Activated T-helper 9 cell treated with anti-CD3 and anti-CD28 coated beads, Interleukin-2, amount 50 U/mL, for 16 hours (primary cell): ENCODE data around the gene ALG2.
"Not testable (repeated sequence)": the region's sequence is repeated elsewhere in the genome, so short reads cannot be mapped to it uniquely, and the experiment has no call there.

Source experiments
- DNase-seq: peaks from one replicate; pipeline ENCODE4 v3.0.0-alpha.2; 2020; ENCODE audit warnings: low read depth

Gene ALG2

DNA sequence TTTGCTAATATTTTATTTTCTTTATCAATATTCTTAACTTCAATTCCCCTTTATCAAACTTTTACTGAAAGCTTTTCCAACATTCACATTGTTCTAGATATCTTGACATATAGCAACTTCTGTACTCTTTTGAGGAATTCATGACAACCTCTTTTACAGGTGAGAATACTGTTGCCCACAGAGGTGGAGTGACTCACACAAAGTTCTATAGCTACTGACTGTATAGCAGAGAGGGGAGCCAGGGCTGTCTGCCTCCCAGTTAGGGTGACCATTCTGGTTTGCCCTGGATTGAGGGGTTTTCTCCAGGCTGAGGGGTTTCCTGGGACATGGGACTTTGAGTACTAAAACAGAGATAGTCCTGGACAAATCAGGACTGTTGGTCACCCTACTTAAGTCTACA lies 16.6 kb upstream of the ALG2 start:
- DNase-seq, result no peak

GRCh38 chr9:99237849-99238248 lies 16.1 kb upstream of the ALG2 start:
- not testable (repeated sequence) for DNase-seq

DNA sequence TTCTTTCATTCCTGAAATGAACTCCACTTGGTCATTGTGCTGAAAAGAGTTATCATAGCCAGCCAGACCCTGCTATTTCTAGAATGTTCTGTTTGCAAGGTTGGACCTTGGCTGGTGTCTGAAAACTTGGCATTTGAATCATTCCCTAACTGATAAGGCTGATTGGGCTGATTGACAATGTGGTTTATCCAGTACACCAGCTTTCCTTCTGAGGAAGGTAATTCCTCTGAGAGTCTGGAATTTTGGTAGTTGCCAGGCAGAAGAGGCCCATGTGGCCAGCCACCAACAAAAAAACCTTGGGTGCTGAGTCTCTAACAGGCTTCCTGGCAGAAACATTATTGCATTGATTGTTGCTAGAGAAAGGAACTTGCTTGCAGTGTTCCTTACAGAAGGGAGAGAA lies 15.6 kb upstream of the ALG2 start:
- DNase-seq, result no peak

DNA sequence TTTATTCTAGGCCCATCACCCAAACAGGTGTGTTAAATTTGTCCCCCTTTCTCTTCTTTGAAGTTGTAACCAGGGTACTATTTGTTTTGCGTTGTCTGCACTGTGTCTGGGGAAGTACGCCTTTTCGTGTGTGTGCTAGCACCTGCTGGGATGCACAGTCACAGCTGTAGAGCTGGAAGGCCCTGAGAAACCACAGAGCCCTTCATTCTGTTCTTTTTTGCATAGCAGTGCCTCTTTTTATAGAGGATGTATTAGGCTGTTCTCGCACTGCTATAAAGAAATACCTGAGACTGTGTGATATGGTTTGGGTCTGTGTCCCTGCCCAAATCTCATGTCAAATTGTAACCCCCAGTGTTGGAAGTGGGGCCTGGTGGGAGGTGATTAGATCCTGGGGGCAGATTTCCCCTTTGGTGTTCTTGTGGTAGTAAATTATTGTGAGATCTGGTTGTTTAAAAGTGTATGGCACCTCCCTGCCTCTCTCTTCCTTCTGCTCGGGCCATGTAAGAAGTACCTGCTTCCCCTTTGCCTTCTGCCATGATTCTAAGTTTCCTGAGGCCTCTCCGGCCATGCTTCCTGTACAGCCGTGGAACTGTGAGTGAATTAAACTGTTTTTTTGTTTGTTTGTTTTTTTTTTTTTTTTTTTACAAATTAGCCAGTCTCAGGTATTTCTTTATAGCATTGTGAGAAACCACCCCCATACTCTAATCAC lies 14.3 kb upstream of the ALG2 start:
- DNase-seq, result no peak

DNA sequence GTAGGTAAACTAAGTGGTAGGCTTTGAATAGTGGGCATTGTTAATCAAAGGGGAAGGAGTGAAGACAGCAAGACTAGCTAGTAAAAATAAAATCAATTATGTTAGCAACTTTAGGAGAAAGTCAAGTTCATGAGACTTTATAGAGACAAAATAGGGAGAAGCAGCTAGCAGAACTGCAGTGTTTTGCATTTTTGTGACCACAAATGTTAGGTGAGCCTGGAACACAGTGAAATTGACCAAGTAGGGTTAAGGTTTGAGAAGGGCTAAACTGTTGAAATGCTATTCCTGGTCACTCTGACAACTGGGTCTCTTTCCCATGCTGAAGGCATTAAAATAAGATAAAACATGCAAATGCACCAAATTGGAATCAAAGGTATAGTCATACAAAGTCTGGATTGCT lies 13.3 kb upstream of the ALG2 start:
- DNase-seq, result no peak

DNA sequence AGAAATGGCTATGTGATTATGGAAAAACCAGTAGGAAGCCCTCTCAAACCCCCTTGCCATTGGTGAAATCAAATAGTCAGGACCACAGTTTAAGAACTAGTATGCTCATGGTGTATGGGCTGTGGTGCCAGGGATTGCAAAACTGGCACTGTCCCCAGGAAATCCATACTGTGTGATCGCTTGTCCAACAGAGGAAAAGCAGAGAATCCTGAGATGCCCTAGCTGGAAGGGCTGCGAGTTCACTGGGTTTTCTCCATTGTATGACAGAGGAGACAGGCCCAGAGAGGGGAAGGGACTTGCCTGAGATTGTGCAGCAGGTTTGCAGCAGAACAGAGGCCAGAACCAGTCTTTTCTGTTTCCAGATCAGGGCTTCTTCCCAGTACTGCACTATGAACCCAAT lies 12.9 kb upstream of the ALG2 start:
- no peak for DNase-seq

- no peak for DNase-seq
Observed at GRCh38 chr9:99231711-99232110, 10.0 kb upstream of the ALG2 start.

DNA sequence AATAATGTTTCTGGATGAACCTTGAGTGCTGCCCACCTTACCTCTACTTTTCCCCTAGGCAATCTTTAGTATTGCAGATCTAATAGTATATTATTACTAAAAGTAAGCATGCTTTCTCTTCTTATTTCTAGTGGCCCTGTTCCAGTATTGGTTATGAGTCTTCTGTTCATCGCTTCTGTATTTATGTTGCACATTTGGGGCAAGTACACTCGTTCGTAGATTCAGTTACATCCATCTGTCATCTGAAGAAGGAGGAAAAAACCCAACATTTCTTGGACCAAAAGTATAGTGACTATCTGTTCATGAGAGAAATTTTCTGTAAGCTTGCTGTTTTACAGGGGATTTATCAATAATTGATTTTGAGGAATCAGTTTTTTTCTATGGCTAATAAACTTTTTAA lies 8.5 kb upstream of the ALG2 start:
- DNase-seq, result no peak

GRCh38 chr9:99226054-99226453 lies 4.3 kb upstream of the ALG2 start:
- DNase-seq, result no peak

DNA sequence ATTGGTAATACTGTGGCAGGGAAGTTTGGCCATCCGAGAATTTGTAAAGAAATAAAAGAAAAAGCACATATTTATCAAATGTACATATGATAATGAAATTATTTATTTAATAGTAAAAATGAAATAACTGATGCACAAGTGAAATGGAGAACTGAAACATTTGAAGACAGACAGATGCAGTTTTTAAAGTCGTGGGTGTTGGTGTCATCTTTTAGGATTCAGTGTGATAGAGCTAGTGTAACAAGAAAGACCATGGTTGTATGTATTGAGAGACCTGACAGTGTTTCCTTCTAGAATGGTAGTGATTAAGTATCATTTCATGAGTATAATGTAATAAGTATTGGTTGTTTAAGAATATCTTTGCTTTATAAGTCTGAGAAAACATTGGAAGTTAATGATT lies 2.7 kb upstream of the ALG2 start:
- DNase-seq, result no peak

DNA sequence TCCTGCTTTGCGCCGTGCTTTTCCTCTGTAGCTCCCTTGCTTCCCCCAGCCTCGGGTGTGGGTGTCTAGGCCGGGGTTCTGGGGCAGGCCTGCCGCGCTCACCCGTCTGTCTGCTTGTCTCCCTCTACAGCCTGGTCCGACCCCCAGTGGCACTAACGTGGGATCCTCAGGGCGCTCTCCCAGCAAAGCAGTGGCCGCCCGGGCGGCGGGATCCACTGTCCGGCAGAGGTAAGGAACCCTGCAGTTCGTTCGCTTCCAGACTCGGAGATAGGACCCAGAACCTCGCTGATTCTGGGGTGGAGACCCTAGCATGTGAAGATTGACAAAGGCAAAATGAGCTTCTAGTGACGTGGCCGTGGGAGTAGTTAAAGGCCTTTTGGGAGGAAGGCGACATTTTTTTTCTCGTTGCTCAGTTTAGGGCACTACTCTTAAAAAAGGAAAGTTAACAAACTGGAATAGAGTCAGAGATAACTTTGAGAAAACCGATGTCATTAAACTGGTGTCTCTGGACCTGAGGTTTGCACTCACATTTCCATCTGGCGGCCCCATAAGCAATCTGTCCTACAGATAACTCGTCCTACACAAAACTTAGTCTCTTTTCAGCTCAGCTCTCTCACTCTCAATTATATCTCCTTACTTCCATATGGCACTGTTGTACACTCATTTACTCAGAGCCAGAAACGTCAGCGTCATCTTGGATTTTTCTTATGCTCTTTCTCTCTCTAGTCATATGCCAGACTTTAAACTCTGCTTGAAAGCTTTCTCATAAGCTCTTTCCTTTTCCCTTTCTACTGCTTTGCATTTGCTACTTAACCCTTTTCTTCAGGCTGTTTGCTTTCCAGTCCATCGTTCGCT lies 901 bp upstream of the ALG2 start:
- DNase-seq, result no peak

GRCh38 chr9:99221266-99221620 lies 499 bp downstream of the ALG2 start:
- no peak for DNase-seq

DNA sequence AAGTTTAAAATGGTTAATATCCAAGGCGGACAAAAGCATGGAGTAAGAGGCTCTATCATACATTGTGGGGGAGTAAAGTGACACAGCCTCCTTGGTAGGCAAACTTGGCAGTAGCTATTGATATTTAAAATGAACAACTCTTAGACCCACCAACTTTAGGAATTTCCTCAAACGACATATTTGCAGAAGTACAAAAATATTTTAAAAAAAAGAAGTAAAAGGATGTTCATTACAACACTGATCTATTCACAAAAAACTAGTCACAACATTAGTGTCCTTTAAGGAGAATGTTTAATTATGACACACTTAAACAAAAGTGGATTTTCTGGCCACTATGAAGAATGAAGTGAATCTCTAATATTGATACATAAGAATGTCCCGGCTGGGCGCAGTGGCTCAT lies 1.7 kb downstream of the ALG2 start:
- DNase-seq, result no peak

DNA sequence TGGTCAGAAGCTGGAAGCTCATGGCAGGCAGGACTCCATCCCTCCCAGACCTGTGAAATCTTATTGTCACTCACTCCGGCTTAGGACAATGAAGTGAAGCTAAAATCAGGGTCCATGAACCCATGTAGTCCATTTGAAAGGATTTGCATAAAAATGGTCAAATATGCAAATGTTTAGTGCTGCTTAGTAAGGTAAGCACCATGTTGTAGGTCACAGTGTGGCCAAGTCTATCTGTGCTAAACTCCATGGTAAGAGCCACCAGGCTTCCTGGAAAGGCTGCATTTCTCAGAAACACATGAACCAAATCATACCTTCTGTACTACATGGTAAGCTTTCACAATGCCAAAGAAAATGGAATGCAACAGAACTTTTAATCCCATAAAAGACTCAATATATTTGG lies 5.7 kb downstream of the ALG2 start:
- DNase-seq, result no peak

GRCh38 chr9:99213197-99213596 lies 8.5 kb downstream of the ALG2 start:
- no peak for DNase-seq

- no peak for DNase-seq
Observed at GRCh38 chr9:99211746-99212145, 10.0 kb downstream of the ALG2 start.

DNA sequence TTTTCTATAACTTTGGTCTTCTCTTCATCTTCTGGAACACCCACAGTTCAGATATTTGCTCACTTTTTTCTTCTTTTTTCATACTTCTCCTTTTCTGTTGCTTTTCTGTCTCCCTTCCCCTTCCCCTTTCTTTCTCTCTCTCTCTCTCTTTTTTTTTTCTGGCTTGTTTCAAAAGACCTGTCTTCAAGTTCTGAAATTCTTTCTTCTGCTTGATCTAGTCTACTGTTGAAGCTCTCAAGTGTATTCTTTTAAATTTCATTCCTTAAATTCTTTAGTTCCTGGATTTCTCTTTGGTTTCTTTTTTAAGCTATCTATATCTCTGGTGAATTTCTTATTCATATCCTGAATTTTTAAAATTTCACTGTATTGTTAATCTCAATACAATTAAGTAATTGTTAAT lies 11.2 kb downstream of the ALG2 start:
- no peak for DNase-seq

GRCh38 chr9:99201603-99202002 lies 20.1 kb downstream of the ALG2 start:
- DNase-seq, result no peak

DNA sequence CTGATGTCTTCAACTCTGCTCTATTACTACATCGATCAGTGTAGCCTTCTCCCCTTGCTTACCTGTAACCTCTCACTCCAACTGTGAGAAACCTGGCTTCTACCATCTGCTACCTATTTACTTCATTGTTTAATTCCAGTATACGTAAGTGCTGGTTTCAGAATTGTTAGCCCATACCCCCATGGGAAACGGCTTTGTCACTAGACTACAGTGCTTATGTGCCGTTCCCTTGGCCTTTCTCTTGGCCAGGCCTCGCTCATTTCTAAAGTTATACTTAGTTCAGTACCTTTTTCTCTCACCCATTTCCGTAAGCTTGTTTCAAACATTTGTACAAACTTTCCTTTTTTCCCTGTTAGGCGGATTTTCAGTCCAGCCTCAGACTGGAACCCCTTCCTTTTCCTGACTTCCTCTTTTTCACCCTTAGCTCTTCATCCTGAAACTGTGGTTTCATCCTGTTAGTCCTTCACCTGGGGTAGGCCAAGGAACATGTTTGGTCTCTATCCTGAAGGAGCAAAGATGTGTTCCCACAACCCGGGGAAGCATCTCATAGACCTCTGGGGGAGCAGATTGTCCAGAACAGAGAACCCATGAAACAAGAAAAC lies 21.7 kb downstream of the ALG2 start:
- no peak for DNase-seq

- no peak for DNase-seq
Observed at GRCh38 chr9:99197987-99198386, 23.8 kb downstream of the ALG2 start.

GRCh38 chr9:99197124-99197630 lies 24.6 kb downstream of the ALG2 start:
- DNase-seq, result no peak

DNA sequence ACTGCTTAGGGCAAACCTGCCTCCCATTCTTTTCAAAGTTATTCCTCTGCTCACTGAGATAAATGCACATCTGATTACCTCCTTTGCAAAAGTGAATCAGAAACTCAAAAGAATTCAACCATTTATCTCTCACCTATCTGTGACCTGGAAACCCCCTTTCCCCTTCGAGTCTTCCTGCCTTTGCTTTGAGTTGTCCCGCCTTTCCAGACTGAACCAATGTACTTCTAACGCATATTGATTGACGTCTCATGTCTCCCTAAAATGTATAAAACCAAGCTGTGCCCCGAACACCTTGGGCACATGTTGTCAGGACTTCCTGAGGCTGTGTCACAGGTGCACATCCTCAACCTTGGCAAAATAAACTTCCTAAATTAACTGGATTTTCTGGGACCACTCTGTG lies 25.3 kb downstream of the ALG2 start:
- not testable (repeated sequence) for DNase-seq

- DNase-seq, result no peak
Observed at GRCh38 chr9:99193466-99193821, 28.3 kb downstream of the ALG2 start.
